ENCODE results near the gene DAZAP1.

DAZAP1 gene

GRCh38 chr19:1452802-1453524 lies 45.6 kb downstream of the DAZAP1 start:
- no peak for TF ChIP-seq CTCF (IDR thresholded peaks at IDR 0.05; ENCODE audit: insufficient read depth, low read length, missing control alignments)
- H3K4me3 ChIP-seq (ENCODE audit: low read depth, low read length) = no peak overlapping the region
- POLR2A ChIA-PET = interaction anchor here (0.5 to 1.2 kb wide), 2 partner anchors 12 to 183 kb away, joined by 3 read pairs; no protein-coding TSS in a partner anchor
- DNase-seq (ENCODE audit: low read depth, low spot score) = no peak
- CTCF ChIA-PET = interaction anchor here (3.7 to 3.8 kb wide), 2 partner anchors 9 to 13 kb away, joined by 14 to 25 read pairs; no protein-coding TSS in a partner anchor

- CTCF ChIA-PET = interaction anchor here (0.9 to 3.8 kb wide), 3 partner anchors 10 to 16 kb away, joined by 5 to 25 read pairs (median 14); no protein-coding TSS in a partner anchor
- DNase-seq (ENCODE audit: low read depth, low spot score) = no peak
Observed at GRCh38 chr19:1453525-1454364, 46.4 kb downstream of the DAZAP1 start.

GRCh38 chr19:1455002-1455335 lies 47.6 kb downstream of the DAZAP1 start:
- TF ChIP-seq CTCF (IDR thresholded peaks at IDR 0.05; ENCODE audit: insufficient read depth, low read length, missing control alignments) = no peak
- DNase-seq (ENCODE audit: low read depth, low spot score) = no peak
- CTCF ChIA-PET = interaction anchor here (3.7 to 3.8 kb wide), 2 partner anchors 11 kb away, joined by 14 to 25 read pairs; no protein-coding TSS in a partner anchor
- H3K4me3 ChIP-seq (ENCODE audit: low read depth, low read length) = no peak overlapping the region
- POLR2A ChIA-PET = interaction anchor here (0.8 to 0.9 kb wide), 2 partner anchors 11 to 17 kb away, joined by 3 read pairs; no protein-coding TSS in a partner anchor

More at GRCh38 chr19:1453525-1454364, 46.4 kb downstream of the DAZAP1 start:
- no peak overlapping the region for H3K4me3 ChIP-seq (ENCODE audit: low read depth, low read length)
- no peak for TF ChIP-seq CTCF (IDR thresholded peaks at IDR 0.05; ENCODE audit: insufficient read depth, low read length, missing control alignments)
- POLR2A ChIA-PET = interaction anchor here (1.2 kb wide), 1 partner anchor 13 kb away, joined by 3 read pairs; no protein-coding TSS in a partner anchor

GRCh38 chr19:1455336-1456120 lies 48.1 kb downstream of the DAZAP1 start:
- no peak for TF ChIP-seq CTCF (IDR thresholded peaks at IDR 0.05; ENCODE audit: insufficient read depth, low read length, missing control alignments)
- no peak for DNase-seq (ENCODE audit: low read depth, low spot score)
- CTCF ChIA-PET = interaction anchor here (3.7 to 3.8 kb wide), 2 partner anchors 11 kb away, joined by 14 to 25 read pairs; no protein-coding TSS in a partner anchor
- no peak overlapping the region for H3K4me3 ChIP-seq (ENCODE audit: low read depth, low read length)
- POLR2A ChIA-PET = interaction anchor here (0.8 to 0.9 kb wide), 2 partner anchors 12 to 16 kb away, joined by 3 read pairs; no protein-coding TSS in a partner anchor

GRCh38 chr19:1456121-1456900 lies 48.9 kb downstream of the DAZAP1 start:
- POLR2A ChIA-PET = no interaction called here
- no peak overlapping the region for H3K4me3 ChIP-seq (ENCODE audit: low read depth, low read length)
- no peak for TF ChIP-seq CTCF (IDR thresholded peaks at IDR 0.05; ENCODE audit: insufficient read depth, low read length, missing control alignments)
- CTCF ChIA-PET = interaction anchor here (3.7 kb wide), 1 partner anchor 10 kb away, joined by 14 read pairs; no protein-coding TSS in a partner anchor
- no peak for DNase-seq (ENCODE audit: low read depth, low spot score)
